ENCODE results near the gene MMEL1.

Gene MMEL1

GRCh38 chr1:2541619-2542245 is 91.1 kb downstream of the MMEL1 start:
- peak overlapping the region; percentile 96 for H2BK15ac ChIP-seq (ENCODE audit: low read length)
- H3K4me3 ChIP-seq (ENCODE audit: low read length in 2 of 2) = no peak overlapping the region
- no peak for DNase-seq (ENCODE audit: low spot score)
- H3K36me3 ChIP-seq (replicated peaks in 1 of 2; ENCODE audit: control insufficient read depth in 2 of 2, insufficient read depth in 2 of 2, low read length in 2 of 2) = no peaks in the 10 kb centered on the region
- H2AK5ac ChIP-seq (ENCODE audit: low read depth, low read length) = peak overlapping the region; percentile 100
- peak overlapping the region; percentile 61 for H3K9ac ChIP-seq (ENCODE audit: low read depth, low read length, poor library complexity)
- H3K4me1 ChIP-seq (ENCODE audit: control insufficient read depth in 2 of 2, insufficient read depth in 1 of 2, low read depth in 1 of 2, low read length in 2 of 2) = peaks cover 49 to 56% of the 10 kb centered on the region in 2 donors
- H2BK12ac ChIP-seq (ENCODE audit: low read length) = peak overlapping the region; percentile 100
- H3K9me3 ChIP-seq (replicated peaks in 1 of 2; ENCODE audit: control insufficient read depth in 2 of 2, insufficient read depth in 1 of 2, low read depth in 1 of 2, low read length in 2 of 2) = peaks cover 4 to 5% of the 10 kb centered on the region in 2 donors
- no peak overlapping the region for H3K4me2 ChIP-seq (ENCODE audit: insufficient read depth, low read length, poor library complexity, severe bottlenecking)
- H3K23ac ChIP-seq (ENCODE audit: low read depth, low read length, poor library complexity) = peak overlapping the region; percentile 75
- H4K8ac ChIP-seq (ENCODE audit: low read depth, low read length) = no peak overlapping the region
- peaks cover 15% of the 10 kb centered on the region for H3K79me1 ChIP-seq (ENCODE audit: low read depth, low read length)
- WGBS, 2 donors (ENCODE audit: extremely low coverage in 2 of 2, insufficient read length in 2 of 2, insufficient replicate concordance in 1 of 2) = no CpG with 5 or more reads among the region's 25 CpGs
- peak overlapping the region; percentile 100 for H3K18ac ChIP-seq (ENCODE audit: low read length)
- peak overlapping the region; percentile 100 for H2BK5ac ChIP-seq (ENCODE audit: low read length)
- peak overlapping the region; percentile 98 for H2BK120ac ChIP-seq (ENCODE audit: low read depth, low read length)
- no peak overlapping the region for H2AFZ ChIP-seq (ENCODE audit: low read length)
- H3K27me3 ChIP-seq (ENCODE audit: control insufficient read depth in 3 of 3, insufficient read depth in 3 of 3, low read depth in 1 of 3, low read length in 3 of 3) = peaks cover 0 to 26% (median 2%) of the 10 kb centered on the region in 3 experiments
- peak overlapping the region; percentile 11 for H4K91ac ChIP-seq (ENCODE audit: low read depth, low read length, poor library complexity)
- H3K27ac ChIP-seq (replicated peaks; ENCODE audit: low read length) = peak overlapping the region; percentile 10
- H3K4ac ChIP-seq (ENCODE audit: low read length) = peak overlapping the region; percentile 56
- peak overlapping the region; percentile 14 for H3K14ac ChIP-seq (ENCODE audit: low read length)

DNA sequence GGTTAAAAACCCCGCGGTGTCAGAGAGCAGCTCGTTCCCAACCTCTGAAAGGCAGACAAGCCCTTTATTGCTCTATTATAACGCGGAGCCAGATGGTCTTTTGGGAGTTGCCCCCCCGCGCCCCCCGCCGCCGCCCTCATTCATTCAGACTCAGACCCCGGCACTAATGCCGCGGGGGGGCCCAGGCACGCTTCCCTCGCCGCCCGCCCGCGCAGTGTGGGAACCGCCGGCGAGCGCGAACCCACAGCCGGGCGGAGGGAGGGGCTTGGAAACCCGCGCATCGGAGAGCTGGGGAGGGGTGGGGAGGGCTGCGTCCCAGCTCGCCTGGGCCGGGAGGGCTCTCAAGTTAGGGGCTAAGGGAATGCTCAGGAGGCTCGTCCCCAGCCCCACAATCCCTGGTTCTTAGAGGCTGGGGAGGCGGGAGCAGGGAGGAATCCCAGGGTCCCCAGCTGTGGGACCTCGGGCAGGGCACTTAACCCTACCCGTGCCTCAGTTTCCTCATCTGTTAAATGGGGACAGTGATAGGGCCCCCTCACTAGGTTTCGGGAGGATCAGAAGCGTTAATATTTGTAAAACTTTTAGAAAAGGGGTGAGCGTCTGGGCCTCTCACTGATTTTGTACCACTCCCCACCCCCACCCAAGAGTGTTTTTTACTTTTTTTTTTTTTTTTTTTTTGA is 91.9 kb downstream of the MMEL1 start:
- H2BK15ac ChIP-seq (ENCODE audit: low read length) = no peak overlapping the region
- H3K18ac ChIP-seq (ENCODE audit: low read length) = peak overlapping the region; percentile 82
- H3K27ac ChIP-seq (replicated peaks; ENCODE audit: low read length) = peak overlapping the region; percentile 77
- peaks cover 0 to 32% (median 2%) of the 10 kb centered on the region in 3 experiments for H3K27me3 ChIP-seq (ENCODE audit: control insufficient read depth in 3 of 3, insufficient read depth in 3 of 3, low read depth in 1 of 3, low read length in 3 of 3)
- peak; percentile 87 for DNase-seq (ENCODE audit: low spot score)
- no peak overlapping the region for H3K4me3 ChIP-seq (ENCODE audit: low read length in 2 of 2)
- peaks cover 13% of the 10 kb centered on the region for H3K79me1 ChIP-seq (ENCODE audit: low read depth, low read length)
- H3K9ac ChIP-seq (ENCODE audit: low read depth, low read length, poor library complexity) = no peak overlapping the region
- H2AFZ ChIP-seq (ENCODE audit: low read length) = peak overlapping the region; percentile 42
- peaks cover 45 to 59% of the 10 kb centered on the region in 2 donors for H3K4me1 ChIP-seq (ENCODE audit: control insufficient read depth in 2 of 2, insufficient read depth in 1 of 2, low read depth in 1 of 2, low read length in 2 of 2)
- no peaks in the 10 kb centered on the region for H3K36me3 ChIP-seq (replicated peaks in 1 of 2; ENCODE audit: control insufficient read depth in 2 of 2, insufficient read depth in 2 of 2, low read length in 2 of 2)
- H4K8ac ChIP-seq (ENCODE audit: low read depth, low read length) = no peak overlapping the region
- H3K23ac ChIP-seq (ENCODE audit: low read depth, low read length, poor library complexity) = no peak overlapping the region
- peaks cover 4 to 5% of the 10 kb centered on the region in 2 donors for H3K9me3 ChIP-seq (replicated peaks in 1 of 2; ENCODE audit: control insufficient read depth in 2 of 2, insufficient read depth in 1 of 2, low read depth in 1 of 2, low read length in 2 of 2)
- H3K14ac ChIP-seq (ENCODE audit: low read length) = no peak overlapping the region
- no peak overlapping the region for H4K91ac ChIP-seq (ENCODE audit: low read depth, low read length, poor library complexity)
- H2BK120ac ChIP-seq (ENCODE audit: low read depth, low read length) = no peak overlapping the region
- H3K4ac ChIP-seq (ENCODE audit: low read length) = no peak overlapping the region
- peak overlapping the region; percentile 100 for H2BK5ac ChIP-seq (ENCODE audit: low read length)
- H2AK5ac ChIP-seq (ENCODE audit: low read depth, low read length) = peak overlapping the region; percentile 100
- H3K4me2 ChIP-seq (ENCODE audit: insufficient read depth, low read length, poor library complexity, severe bottlenecking) = no peak overlapping the region
- WGBS, 2 donors (ENCODE audit: extremely low coverage in 2 of 2, insufficient read length in 2 of 2, insufficient replicate concordance in 1 of 2) = no CpG with 5 or more reads among the region's 39 CpGs
- no peak overlapping the region for H2BK12ac ChIP-seq (ENCODE audit: low read length)

All from neuronal stem cell (in vitro differentiated cells).